OCI-M2 (cell line): Measurements from ENCODE around the gene KCNQ1OT1.

Experiments used
- DNase-seq: peaks from one replicate; lab custom pipeline; 2025; ENCODE audit not compliant: unreplicated experiment; lab: John Stamatoyannopoulos, UW

Gene KCNQ1OT1

DNA sequence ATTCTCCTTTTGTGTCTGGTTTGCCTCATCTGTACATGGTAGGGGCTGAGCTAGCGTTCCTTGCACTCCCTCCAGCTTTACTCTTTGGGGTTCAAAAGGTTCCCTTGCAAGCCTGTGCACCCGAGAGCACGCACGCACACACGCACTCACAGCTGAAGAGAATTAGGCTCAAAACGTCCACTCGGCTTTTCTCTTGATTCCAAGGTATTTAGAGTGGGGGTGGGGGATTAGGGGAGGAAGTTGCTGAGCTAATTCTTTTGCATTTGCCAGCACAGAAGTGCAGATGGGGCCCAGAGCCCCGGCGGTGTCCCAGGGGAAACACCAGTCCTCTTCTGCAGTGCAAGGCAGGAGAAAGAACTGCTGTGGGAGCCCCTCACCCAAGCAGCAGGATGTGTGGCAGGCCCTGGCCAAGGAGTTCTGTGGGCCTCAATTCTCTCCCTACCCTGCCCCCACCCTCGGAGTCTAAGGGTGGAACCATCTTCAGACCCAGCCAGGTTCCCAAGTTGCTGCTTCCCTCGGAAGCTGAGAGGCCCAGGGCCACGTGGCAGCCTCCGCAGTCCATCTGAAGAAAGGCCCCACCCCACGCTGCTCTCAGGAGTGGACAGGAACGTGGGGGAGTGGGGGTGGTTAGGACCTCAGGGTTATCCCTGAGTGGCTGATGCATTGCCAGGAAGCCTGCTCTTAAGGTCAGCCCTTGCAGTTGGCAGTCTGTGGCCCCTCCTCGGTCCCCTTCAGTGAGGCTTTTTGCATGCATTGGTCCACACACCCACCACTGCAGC is 3.8 kb upstream of the KCNQ1OT1 start:
- DNase-seq = no peak

DNA sequence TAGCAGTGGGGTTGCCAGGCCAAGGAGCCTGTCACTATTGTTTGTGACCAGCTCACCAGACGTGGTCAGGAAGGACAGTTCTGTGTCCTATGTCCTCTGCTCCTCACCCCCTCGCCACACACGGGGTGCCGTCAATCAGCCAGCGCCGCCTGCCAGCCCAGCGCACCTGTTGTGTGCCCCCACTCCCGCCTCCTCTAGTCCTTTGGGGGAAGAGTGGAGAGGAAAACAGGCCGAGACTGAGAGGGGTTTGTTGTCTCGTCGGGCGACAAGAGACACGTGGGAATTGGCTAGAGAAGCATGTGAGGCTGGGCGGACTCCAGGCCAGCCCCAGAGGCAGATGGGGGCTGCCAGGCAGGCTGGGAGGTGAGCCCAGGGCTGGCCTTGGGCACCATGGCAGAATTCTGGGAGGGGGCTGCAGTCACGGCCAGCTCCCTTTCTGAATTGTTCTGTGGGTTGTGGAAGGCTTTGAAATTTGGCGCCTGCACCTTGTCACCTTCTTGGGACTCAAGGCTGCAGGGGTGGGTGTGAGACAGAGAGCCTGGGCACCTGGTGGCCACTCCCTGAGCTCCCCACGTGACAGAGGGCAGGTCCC is 3.1 kb upstream of the KCNQ1OT1 start:
- no peak for DNase-seq

DNA sequence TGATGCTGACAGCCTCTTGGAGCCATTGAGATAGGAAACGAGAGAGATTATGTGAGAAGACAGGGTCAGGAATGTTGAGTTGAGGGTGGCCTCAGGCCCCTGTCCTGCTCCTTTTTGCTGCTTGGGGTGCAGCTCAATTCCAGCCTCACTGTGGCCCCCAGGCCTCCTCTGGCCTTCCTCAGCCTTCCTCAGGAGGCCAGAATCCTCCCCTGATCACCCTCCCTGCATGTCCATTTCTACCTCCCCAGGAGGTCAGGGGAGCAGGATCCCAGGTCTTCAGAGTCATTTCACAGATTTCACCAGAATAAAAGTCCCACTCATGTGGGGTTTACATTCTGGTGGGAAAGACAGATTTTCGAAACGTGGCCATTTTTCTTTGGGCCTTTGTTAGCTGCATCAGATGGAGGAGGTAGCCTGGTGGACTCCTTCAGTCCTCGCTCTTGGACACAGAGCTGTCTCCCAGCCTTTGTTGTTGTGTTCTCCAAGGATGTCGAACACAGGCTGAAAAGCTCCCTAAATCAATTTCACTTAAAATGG is 2.2 kb upstream of the KCNQ1OT1 start:
- no peak for DNase-seq

DNA sequence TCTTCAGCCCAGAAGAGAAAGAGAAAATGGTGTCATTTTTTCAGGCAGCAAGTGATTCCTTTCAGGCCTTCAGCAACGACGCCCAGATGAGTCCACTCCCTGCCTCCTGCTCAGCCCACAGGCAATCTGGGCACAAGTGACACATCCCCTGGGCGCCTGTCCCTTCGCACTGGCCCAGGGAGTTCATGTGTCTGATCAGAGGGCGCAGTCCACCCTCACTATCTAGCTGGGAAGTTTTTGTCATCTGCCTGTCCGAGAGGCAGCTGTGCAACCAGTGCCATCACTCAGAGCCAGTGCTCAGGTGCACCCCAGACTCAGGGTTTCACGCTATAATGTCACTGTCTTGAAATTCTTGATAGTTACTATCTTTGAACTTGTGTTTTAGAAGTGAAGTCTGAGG is 1.4 kb upstream of the KCNQ1OT1 start:
- DNase-seq = no peak

DNA sequence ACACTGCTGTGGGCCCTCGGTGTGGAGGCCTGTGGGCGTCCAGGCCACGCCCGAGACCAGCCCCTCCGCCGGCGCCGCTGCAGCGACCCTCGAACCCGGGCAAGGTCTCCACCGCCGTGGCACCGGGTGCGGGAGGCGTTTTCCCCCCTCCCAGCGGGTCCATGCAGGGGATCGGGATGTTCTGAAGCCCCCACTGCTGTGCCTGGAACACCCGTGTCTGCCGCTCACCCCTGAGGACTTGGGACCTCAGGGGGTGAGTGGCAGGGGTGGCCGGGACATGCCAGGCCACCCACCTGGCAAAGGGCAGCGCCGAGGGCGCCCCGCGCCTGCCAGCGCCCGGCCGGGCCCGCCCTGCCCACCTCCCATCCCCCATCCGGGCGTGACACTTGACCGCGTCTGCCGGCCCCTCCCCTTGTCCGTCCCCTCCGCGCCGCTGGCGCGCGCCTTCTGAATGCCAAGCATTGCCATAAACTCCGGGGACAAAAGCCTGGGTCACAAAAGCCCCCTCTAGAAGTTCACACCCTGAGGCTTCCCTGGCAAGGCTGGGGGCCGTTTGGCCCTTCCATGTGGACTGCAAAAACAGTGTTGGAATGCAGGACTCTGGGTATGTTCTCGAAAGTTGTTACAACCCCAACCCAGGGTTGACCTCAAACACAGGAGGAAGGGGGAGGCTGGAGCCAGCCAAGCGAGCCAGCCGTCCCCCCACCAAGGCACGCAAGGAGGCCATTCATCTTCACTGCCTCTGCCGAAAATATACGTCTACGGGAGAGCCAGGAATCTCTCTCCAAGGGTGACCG is 819 bp upstream of the KCNQ1OT1 start:
- no peak for DNase-seq

DNA sequence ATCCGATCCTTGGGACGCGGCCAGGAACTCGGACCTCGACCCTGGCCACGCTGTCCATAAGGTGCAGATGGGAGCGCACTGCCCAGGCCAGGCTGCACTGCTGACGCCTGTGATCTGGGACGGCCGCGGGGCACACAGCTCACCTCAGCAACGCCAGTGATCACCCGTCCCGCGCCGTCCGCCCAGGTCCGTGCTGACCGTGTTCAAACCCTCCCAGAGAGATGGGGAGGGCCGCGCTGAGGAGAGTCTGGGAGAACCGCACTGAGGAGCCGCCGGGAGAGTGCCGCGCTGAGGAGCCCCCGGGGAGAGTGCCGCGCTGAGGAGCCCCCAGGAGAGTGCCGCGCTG is 636 bp downstream of the KCNQ1OT1 start:
- no peak for DNase-seq

DNA sequence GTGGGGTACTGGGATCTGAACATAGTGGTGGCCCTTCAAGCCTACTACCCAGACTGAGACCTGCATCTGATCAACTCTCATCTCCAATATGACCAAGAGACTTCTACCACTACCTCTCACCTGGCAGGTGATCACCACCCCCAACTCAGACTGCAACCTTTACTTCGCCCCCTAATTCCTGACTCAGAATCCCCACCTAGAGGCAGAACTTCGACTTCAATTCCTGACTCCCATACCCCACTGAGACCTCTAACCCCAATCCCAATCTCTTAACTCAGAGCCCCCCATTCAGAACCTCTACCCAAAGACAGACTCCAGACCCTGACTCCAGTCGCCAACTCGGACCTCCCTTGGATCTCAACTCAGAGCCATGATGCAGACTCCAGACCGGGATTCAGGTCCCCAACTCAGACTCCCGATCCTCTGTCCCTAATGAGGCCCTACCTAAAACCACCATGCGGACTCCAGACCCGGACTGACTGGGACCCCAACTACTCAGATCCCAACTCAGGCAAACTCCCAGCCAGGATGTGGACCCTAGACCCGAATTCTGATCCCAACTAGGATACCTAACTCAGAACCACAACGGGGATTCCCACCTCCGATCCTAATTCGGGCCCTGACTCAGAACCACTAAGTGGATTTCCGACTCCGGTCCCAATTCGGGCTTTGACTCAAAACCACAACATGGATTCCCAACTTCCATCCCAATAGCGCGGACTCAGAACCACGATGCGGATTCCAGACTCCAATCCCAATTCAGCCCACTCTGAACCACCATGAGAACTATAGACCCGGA is 1.2 kb downstream of the KCNQ1OT1 start:
- no peak for DNase-seq

DNA sequence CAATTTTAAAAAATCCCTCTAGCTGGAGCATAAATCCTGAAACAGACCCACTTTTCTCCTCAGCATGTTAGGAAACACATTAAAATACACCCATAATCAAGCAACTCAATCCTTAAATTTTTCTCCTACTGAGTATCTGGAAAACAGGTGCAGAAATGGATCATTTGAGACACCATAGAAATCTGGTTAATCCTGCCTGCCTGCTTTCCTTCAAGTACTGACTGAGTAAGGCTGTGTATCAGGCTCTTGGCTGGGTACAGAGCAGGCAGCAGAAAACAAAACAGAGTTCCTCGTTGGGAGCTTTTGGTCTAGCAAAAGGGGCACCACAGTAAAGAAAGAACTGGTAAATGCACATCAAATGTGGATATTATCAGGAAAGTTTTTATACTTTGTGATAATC is 1.9 kb downstream of the KCNQ1OT1 start:
- DNase-seq = no peak

DNA sequence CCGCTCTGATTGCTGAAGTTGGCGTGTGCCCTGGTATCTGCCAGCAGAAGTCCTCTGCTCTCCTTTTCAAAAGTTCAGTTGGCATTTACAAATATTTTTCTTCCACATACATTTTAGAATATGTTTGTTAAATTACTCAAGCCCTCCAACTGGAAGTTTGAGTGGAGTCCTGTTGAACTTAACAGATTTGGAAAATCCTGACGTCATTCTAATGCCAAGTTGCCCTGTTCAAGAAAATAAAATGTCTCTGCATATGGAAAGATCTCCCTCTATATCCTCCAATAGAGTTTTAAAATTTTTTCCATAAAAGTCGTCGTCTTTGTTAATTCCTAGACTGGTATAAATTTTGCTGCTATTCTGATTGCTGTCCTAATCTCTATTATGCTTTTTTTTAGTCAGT is 3.3 kb downstream of the KCNQ1OT1 start:
- DNase-seq = no peak

DNA sequence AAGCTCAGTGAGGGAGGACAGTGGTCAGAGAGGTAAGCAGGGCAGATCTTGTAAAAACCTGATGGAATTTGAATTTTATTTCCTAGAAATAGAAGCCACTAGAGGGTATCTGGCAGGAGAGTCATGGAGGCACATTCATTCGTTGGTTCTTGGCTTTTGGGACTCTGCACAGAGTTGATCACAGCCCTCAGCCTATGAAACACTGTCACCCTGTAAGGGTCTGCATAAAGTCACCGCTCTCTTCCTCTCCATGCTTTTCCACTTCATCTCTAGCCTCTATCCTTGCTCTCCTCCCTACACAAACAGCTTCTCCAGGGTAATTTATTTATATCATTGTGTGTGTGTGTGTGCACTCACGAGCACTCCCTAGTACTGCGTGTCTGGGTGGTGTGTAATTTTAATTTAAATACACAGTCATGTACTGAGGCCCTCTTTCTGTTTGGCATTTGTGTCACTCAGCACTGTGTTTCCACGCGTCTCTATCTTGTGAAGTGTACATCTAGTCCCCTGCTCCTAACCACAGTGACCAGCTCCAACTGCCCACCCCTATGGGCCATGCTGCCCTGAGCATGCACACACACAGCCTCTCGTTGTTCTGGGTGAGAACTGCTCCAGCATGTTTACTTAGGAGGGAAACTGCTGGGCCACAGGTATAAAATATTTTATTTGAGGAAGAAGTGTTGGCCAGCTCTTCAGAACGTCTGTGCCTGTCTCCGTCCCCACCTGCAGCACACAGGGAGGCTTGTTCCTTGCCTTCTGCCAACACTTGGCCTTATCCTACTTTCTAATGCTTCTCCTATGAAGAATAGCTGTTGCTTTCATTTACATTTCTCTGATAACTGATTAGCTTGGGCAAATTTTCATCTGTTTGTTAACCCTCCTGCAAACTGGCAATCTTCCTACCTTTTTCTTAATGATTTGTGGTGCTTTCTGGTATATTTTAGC is 4.5 kb downstream of the KCNQ1OT1 start:
- DNase-seq = no peak

DNA sequence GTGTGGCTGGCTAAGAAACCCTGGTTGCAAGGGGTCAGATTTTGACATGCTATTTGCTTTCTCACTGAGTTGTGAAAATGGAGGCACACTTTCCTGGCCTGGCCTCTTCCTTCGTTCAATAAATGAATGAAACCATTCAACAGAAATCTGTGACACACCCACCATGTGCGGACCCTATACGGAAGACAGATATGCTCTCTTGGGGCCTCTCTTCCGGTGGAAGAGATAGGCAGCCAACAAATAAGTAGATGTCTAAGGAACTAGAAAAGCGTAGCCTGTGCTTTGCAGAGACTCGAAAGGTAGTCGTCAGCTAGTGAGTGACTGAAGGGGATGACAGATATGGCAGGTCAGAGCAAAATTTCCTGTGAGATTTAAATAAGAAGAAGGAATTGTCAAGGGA is 5.3 kb downstream of the KCNQ1OT1 start:
- DNase-seq = no peak

DNA sequence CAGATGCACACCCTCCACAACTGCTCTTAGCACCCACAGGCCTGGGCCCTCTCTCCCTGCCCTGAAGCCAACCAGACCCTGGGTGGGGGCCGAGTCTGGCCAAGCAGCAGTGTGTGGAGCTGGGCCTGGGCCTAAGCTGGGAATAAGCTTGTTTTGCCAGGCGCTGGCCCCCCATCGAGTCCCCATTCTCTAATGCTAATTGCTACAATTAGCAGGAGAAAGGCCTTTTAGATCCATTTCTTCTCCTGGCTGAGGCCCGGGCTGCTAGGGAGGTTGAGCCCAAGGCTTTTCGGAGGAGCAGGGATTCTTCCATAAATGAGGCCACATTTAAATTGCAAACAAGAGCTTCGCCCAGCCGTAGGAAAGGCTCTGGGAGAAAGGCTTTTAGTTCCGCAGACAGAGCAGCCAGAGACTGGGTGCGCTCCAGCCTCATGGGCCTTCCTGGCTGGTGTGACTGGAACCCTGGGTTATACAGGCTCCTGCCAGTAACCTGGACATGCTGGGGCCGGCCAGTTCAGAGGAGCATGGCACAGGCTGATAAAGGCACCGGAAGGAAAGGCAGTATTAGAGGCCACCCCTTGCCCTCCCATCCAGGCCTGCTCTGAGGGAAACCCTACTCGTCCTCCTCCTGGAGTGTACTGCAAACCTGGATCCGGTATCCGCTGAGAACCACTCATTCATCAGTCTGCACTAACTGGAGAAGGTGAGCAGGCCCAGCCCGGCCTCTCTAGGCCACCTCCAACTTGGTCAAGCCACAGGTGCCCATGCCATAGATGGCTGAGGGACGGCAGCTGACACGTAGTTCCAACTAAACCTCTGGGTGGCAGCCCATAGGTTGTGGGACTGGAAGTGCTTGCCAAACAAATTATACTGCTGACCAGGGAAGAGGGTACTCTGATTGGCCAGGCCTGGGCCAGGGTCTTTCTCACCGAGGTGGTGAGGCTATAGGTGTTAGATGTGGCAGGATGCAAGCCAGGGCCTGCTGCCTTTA is 6.2 kb downstream of the KCNQ1OT1 start:
- DNase-seq = no peak

DNA sequence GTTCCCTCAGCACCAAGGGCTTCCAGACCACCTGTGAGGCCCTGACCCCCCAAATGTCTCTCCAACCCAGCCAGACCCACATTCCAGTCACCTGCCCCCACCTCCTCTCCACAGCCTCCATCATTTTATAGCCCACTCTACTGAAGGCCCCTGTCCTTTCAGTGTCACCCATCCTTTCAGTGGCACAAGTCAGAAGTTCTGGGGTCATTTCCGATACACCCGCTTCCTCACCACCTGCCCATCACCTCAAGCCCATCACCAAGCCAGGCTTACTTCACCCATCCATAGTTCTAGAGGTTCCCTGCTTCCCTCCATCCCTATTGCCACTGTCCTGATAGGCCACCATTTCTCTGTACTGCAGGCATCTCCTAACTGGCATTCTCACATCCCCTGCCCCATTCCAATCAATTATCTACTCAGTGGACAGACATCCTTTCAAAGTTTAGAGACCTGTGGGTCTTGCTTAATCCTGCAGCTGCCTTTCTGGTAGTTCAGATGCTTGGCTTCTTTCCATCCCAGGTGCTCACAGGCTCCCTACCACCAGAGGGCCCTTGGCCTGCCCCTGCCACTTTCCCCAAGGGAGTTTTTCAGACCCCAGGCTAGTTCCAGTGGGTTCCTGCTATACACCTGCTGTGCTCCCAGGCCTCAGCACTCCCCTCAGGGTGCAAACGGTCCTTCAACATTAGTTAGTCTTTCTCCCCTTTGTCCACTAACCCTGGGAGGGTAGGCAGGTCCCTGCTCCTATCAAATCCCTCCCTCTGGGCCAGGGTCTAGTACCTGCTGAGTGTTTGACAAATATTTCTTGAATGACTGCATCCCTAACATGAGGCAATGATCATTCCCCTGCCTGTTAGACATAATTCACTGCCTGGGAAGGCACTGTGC is 7.6 kb downstream of the KCNQ1OT1 start:
- DNase-seq = no peak

DNA sequence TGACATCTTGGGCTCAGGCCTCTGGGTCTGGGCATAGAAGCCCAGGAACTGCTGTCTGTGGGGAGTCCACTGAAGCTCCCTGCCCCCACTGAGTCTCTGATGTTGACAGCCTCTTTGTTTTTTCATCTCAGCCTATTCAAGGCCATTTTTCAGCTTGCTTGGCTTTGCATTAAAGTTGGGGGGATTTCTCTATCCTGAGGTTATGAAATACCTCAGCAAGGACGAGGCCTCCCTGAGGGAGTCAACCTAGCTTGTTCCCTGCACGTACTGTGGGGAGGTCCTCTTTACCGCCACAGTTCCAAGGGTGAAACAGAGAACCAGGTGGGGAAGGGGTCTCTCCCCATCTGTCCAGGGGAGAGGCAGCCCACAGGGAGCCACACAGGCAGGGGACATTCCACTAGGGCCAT is 8.4 kb downstream of the KCNQ1OT1 start:
- DNase-seq = no peak

DNA sequence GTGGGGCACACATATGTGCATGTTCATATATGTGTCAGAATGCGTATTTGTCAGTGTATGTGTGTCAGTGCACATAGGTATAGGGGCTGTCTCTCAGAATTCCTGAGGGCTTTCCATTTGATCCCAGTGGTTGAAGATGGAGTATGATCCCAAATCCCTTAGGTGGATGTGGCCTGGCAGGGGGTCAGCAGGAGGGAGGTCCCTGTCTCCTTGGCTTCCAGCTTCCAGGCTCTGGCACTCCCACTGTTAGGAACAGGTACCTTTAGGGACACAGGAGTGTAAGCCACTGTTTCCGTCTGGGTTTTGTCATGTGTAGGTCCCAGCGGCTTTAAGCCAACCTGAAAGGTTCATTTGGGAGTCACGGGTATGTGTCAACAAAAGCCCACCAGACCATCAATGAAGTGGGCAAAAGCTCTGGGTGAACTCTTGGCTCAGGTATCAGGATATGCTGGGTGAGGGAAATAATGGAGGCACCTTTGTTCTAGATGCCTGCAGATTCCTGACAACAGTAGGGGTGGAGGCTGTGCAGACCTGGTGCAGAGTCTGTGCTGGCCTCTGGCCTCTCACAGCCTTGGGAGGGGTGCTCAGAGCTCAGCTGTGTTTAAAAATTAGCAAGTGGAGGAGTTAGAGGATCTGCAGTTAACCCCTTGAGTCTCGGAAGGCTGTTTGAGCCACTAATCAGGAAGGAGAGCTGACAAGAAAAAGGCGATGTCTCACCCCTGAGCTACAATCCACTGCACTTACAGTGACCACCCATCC is 9.0 kb downstream of the KCNQ1OT1 start:
- DNase-seq = no peak

DNA sequence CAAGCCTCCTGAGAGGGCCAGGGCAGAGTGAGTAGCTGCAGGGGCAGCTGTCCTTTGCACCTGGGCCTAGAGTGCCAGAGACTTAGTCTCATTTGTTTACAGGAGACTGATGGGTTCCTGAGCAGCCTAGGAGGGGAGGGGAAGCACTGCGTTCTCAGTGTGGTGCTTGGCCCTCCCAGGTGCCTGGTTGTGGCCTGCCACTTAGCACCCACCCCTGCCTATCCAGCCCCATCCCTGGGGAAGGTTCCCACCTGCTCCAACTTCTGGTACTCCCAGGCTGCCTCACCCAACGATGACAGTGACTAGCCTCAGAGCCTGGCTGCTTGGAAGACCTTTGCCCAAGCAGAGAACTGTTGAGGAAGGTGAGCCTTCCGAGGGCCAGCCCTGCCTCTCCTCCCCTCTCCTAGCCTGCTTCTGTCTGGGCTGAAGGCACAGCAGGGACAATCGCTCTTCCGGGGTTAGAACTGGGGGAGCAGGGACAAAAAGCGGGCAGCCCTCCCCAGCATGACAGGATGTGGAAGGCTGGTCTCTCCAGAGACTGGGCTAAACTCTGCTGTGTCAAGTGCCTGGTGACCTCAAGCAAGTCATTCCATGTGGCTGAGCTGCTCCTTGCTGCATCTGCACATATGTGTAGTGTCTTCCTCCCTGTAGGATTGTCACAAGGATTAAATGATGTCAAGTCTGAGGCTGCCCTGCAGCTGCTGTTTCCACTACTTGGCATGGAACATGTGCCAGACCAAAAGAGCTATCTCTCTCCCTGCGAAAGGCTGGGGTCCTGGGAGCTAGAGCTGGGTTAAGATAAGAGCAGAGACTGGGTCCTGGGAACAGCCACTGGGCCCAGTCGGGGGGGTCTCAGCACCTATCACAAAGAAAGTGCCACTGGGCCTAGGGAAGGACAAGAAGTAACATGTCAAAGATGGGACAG is 9.9 kb downstream of the KCNQ1OT1 start:
- DNase-seq = no peak
